GM10847 (cell line): ENCODE measurements around the gene STK10.

Experiments used
- POLR2A ChIP-seq: IDR thresholded peaks from 2 replicates; pipeline ENCODE4 v1.6.1; 2011; ENCODE audit not compliant: insufficient read length; ENCODE audit errors: extremely low read depth

STK10 gene

DNA sequence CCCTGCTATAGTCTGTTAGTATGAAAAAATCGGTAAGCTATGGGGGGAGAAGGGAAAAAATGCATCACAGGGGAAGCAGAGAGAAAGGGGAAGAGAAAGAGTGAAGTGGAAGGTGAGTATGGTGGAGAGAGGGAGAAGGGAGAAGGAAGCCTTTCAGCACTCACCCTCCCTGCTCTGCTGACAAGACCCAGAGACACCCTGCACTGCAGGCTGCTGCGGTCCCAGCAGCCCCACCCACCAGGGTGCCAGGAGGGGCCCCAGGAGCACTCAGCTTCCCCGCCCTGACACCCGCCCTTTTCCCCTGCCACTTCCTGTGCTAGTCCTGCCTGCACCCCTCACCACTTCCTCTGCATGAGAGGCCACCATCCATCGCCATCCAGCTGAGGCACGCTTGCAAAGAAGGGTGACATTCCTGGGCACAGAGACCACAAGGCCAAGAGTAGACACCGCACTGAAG is 12.7 kb downstream of the STK10 start:
- peak; percentile 54 for TF ChIP-seq POLR2A

DNA sequence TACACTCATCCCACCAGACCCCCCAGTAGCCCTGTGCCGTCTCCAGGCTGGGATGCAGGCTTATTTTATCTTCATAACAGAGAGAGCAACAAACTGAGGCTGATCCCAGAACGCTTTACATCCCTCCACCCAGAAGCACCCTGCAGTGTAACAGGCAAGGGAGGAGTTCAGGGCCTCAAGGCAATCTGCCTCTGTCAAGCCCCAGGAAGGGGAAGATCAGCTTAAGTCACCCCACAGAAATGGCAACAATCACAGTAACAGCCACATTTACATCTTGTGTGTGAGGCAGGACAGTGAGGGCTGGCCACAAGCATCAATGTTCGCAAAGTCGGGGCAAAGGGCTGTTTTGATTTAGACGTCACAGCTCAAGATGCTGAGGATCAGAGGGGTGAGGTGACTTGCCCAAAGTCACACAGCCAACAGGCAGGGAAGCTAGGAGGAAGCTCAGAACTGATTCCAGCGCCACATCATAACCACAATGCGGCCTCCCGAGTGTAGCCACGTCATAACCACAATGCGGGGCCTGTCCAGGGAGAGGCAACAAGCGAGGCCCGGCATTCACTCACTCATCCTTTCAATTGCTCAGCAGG is 14.4 kb downstream of the STK10 start:
- no peak for TF ChIP-seq POLR2A

DNA sequence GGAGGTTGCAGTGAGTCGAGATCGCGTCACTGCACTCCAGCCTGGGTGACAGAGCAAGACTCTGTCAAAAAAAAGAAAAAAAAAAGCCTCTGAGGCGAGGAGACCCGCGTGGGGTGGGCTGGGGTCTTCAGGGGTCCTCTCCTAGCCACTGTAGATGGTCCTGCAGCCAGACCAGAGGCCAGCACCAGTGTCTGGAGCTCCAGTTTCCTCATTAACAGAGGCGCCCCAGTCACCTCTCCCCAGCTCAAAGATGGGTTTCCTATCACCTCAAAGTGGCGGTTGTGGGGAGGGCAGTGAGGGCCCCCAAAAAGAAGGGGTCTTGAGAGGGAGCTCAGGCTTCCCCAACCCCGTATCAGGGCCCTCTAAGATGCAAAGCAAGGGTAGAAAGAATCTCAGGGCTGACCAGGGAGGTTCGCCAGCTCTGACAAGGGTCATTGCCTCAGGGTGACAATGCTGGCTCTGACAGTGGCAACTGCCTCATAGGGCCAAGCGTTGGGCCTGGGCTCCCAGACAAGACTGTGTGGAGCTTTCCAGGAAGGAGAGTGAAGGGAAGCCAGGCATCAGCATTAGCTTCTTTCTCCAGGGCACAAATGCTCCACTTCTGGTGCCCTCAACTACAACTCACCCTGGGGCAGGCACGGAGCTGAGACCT is 15.0 kb downstream of the STK10 start:
- TF ChIP-seq POLR2A = no peak

DNA sequence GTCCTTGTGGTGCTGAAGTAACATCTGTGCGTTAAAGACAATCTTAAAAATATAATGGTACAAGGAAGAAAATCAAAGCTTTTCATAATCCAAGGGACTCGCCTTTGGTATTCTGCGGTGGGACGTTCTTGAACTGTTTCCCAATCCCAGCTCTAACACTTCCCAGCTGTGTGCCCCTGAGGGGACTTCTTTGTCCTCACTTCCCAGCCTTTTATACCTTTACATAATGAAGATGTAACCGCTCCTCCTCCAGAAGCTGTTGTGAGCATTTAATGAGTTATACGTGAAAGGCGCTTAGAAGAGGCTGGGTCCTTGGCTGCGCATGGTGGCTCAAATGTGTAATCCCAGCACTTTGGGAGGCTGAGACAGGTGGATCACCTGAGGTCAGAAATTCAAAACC is 16.9 kb downstream of the STK10 start:
- TF ChIP-seq POLR2A = no peak

DNA sequence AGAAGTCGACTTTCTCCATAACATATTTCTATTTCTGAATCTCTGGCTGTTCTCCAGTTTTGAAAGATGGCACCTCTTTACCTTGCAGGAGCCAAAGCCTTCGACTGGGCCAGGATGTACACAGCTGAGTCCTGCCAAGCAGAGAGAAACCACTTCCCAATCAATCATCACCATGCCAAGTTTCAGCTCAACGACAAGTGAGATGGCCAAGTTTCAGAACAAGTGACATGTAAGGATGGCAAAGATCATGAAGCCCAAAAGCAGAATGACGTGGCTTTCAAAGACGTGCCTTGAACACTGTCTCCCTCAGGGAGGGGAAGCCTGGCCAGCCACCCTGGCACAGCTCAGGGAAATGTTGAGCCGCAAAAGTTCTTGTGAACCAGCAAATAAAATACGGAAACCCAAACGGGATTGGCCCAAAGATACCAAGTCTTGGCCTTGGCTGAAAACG is 17.7 kb downstream of the STK10 start:
- TF ChIP-seq POLR2A = no peak

DNA sequence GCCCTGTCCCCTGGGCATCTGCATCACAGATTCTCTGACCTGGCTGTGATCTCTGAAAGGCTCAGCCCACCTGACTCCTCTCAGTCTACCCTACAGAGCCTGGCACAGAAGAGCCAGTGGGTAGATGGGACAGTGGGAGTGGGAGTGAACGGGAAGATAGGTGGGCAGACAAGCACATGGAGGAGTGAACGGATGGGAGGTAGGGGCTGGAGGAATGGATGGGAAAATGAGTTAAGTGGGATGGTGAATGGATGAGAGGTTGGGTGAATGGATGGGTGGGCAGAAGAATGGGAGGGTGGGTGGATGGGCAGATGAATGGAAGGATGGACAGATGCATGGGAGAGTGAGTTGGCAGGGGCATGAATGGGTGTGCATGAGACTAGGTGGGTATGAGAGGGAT is 18.8 kb downstream of the STK10 start:
- TF ChIP-seq POLR2A = no peak

DNA sequence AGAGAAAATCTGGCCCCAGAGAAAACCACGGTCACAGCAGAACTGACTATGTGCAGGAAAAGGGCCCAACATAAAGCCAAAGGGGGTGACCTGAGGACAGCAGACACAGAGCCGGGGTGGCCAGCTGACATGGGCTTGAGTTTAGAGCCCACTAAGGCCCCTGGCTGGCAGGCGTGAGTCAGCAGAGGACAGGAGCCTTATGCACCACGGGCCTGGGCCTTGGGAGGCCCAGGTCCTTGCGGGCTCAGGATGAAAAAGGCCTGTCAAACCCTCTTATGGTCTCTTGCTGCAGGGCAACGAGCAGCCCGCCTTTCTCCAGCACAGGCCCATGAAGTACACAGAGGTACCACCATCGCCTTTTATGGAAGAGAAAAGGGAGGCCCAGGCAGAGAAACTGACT is 19.7 kb downstream of the STK10 start:
- TF ChIP-seq POLR2A = no peak

DNA sequence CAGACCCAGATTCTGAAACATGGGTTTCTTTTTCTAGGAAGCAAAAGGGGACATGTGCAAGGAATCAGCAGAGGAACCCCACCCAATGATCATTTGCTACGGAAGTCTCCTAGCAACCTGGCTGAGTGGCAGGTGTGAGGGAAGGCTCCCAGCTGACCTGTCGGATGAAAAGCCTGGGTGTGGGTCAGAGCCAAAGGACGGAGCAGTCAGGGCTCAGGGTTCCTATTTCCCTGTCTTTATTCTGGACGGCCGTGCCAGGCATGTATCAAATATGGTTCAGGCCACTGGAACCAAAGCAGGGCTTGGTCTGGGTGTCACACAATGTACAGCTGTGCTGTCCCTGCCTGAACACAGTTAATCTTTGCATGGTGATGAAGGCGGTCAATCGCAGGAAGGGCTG is 20.1 kb downstream of the STK10 start:
- TF ChIP-seq POLR2A = no peak

DNA sequence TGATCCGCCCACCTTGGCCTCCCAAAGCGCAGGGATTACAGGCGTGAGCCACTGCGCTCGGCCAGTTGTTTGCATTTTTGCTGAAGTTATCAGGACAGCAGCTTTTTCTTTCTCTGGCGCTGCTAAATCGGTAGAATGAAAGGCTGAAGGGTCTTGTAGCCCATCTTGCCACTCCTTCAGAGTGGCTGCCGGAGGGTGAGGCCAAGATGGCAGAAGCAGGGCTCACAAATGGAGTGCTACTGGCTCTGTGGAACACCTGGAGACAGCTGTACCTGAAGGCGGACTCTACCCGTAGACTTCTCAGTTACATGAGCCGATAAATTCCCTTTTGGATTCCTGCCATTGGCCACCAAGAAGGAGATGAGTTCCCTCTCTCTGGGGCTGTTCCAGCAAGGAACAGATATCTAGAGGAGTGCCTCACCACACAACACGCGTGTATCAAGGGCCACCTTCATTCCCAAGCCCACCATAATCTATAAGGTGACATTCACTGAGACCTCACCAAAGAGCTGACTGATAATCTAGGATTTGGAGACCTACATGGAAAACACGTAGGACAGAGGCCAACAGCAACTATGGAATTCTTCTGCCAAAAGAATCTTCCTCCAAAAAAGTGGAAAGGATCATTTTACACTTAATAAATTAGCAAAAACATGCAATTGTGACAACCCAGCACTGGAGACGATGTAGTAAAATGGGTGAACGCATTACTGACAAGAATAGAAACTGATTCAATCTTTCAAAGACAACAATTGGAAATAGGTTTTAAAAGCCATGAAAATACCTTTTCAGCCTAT is 21.8 kb downstream of the STK10 start:
- no peak for TF ChIP-seq POLR2A

DNA sequence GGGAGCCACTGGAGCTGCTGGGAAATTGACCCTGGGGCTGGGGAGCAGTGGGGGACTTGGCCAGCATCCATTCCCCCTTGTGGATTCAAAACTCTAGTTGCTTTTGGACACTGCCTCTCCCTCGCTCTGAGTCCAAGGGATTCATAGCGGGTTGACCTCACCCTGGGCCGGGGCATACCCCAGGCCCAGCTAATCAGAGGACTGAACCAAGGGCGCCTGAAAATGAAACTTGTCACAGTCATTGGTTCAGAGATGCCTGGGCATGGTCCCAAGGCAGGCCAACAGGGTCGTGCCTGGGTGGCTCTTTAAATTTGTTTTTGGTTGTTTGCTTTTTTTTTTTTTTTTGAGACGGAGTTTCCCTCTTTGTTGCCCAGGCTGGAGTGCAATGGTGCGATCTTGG is 22.6 kb downstream of the STK10 start:
- no peak for TF ChIP-seq POLR2A

DNA sequence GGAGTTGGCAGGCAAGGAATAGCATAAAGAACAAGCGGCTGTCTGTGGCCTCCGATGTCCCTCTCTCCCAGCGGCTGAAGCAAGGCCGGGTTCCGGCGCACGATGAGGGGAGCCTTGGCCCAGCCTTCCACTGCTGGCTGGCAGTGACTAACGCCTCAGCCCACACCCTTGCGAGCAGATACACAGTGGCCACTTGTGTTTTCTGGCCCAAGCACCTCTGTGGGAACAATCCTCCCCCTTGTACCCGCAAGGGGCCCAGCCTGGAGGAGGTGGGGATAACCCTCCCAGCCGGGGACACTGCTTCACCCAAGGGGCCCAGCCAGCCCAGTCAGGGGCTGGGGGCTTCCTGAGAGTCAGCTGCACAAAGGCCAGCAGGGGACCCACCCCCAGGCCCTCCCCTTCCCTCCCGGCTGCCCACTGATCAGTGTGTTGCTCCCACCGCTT is 23.2 kb downstream of the STK10 start:
- no peak for TF ChIP-seq POLR2A

DNA sequence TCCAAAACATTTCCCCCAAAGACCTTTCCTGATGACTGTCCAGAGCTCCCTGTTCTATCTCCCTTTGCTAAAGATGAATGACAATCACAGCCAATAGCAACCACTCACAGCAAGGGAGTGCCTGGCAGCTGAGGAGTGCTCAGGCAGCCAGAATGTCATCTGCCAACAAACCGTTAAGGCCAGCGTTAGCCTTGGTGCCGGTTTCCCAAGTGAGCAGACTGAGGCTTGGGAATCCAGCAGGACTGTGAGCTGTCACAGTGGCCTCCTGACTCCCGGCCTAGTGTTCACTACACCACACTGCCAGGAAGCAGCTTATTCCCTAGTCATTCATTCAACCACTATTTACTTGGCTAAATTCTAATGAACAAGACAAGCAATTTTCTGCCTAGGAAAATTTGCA is 24.7 kb downstream of the STK10 start:
- TF ChIP-seq POLR2A = no peak

DNA sequence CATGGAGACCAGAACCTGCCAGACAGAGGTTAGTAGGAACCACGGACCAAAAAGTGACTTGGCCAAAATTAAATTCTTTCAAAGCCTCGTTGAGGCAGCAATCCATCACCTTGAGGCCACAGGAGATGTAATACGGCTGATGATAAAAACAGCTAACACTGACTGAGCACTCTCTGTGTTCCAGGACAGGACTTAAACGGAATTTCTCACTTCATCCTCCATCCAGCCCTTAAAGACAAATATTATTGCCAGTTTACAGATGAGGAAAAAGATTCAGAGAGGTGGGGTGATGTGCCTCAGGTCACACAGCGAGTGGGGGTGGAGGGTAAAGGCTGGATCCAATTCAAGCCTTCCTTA is 25.1 kb downstream of the STK10 start:
- no peak for TF ChIP-seq POLR2A

DNA sequence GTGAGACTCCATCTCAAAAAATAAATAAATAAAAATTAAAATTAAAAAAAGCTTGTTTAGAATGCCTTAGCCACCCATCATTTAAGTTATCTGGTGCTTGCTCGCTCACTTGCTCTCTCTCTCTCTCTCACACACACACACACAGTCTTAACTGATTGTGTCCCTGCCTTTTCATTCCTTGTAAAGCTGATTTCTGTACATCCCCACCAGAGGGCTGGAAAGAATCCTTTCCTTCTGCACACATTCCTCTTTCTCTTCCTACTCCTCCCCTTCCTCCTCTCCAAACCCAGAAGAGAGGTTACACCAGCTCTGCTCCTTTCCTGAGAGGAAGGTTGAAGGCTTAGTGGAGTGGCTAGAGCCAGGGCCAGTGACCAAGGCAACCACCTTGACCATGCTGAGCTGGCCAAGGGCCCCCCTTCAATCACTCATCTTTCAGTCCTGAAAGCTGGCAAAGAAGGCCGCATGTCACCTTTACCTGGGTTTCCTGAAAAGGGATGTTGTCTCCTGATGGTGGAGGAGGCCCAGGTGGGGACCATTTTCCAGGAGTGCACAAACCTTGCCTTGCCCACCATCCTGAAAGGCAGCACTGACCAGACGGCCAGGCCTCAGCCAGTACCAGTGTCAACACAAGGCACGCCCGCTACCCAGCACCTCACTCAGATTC is 25.6 kb downstream of the STK10 start:
- no peak for TF ChIP-seq POLR2A

DNA sequence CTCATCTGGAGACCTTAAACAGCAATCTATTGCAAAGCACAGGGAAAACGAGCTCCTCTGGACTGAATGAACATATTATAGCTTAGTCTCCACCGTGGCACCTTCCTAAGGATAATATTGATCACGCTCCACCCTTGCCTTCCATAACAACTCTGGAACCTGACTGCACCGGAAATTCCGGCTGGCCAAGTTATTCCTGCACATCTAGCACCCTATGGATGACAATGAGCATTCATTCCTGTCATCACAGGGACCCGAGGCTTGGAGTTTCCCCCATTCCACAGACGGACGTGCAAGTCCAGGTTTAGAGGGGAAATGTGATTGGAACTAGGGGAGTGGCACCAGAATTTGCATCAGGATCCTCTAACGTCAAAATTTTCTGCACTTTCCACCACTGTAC is 27.5 kb downstream of the STK10 start:
- TF ChIP-seq POLR2A = no peak

DNA sequence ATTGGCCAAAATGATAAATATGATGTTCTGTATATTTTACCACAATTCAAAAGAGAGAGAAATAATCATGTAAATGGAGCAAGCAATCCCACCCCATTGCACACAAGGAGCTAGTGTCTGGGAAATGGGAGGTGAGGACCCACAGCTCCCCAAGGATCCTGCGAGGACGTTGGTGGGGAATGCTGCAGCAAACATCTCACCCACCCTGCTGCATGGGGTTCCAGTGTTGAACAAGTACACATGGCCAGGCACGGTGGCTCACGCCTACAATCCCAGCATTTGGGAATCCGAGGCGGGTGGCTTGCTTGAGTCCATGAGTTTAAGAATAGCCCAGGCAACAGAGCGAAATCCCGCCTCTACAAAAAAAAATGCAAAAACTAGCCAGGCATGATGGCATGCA is 29.0 kb downstream of the STK10 start:
- TF ChIP-seq POLR2A = no peak

DNA sequence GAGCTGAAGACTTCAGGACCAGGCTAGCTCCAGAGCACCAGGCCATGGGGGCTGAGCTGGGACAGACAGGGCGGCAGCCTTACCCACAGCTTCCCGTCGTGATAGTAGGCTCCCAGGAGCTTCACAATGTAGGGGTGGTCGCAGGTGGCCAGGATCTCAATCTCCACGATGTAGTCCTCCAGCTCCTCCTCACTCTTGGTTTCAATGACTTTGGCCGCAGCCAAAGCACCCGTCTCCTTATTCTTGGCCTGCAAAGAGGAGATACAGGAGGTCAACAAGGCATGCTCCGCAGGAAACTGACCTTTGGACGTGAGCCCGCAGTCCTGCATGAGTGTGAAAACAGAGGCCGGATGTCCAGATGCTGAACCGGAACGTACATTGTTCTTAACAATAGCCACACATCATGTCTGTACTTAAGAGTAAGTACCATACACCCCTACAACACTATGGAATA is 31.5 kb downstream of the STK10 start:
- no peak for TF ChIP-seq POLR2A
